HG03280 (cell line): Measurements from ENCODE around the gene GSTM4.
"Not testable (repeated sequence)": the region's sequence is repeated elsewhere in the genome, so short reads cannot be mapped to it uniquely, and the experiment has no call there.

Experiments used
- ATAC-seq: cut with Tn5 transposase; IDR thresholded peaks from one replicate; pipeline ENCODE4 v1.9.1; 2021; ENCODE audit warnings: mild to moderate bottlenecking, moderate library complexity; ENCODE audit not compliant: unreplicated experiment

Gene GSTM4

DNA sequence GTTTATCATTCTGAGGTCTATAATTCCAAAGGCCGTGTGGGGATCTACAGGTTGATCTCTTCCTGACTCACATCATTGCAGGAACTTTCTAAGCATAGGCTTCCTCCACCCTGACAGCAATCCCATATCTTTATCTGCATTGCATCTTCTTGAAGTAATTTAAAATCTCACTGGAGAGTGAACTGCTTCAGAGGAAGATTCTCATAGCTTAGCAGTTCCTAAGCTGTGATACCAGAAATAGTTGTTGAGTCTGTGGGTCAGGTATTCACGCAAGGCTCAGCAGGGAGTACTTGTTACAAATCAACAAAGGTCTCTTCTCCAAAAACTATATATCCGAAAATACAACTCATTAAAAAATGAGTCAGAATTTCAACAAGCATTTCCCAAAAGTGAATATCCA lies 39.2 kb downstream of the GSTM4 start:
- not testable (repeated sequence) for ATAC-seq

DNA sequence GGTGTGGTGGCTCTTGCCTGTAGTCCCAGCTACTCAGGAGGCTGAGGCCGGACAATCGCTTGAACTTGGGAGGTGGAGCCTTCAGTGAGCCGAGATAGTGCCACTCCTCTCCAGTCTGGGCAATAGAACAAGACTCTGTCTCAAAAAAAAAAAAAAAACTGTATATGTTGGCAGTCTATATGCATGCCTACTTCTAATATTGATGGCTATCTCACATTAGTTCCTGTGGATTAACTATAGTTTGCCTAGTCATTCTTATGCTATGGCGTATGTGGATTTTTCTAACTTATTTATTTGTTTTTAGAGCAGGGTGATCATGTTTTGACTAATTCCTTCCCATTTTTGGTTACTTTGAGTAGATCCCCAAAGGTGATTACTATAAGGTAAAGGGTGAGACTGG lies 41.2 kb downstream of the GSTM4 start:
- ATAC-seq = no peak

DNA sequence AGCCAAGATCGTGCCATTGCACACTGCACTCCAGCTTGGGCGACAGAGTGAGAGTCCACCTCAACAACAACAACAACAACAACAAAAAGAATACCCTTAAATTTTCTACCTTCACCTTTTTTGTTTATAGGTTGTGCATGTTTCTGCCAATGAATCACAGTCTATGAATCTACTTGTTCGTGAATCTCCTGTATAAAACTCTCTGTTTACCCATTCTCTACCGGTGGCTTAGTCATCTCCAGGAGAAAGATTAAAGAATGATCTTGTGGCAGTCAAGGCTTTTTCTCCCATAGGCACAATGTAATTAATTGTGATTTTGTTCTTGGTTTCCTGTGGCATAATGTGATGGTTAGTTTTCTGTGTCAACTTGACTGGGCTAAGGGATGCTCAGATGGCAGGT lies 42.0 kb downstream of the GSTM4 start:
- ATAC-seq = not testable (repeated sequence)

DNA sequence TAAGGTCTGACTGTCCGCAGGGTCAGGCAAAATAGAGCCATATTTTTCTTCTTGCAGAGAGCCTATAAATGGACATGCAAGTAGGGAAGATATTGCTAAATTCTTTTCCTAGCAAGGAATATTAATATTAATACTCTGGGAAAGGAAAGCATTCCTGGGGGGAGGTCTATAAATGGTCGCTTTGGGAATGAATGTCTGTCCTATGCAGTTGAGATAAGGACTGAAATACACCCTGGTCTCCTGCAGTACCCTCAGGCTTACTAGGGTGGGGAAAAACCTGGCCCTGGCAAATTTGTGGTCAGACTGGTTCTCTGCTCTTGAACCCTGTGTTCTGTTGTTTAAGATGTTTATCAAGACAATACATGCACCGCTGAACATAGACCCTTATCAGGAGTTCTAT lies 47.0 kb downstream of the GSTM4 start:
- ATAC-seq = not testable (repeated sequence)

DNA sequence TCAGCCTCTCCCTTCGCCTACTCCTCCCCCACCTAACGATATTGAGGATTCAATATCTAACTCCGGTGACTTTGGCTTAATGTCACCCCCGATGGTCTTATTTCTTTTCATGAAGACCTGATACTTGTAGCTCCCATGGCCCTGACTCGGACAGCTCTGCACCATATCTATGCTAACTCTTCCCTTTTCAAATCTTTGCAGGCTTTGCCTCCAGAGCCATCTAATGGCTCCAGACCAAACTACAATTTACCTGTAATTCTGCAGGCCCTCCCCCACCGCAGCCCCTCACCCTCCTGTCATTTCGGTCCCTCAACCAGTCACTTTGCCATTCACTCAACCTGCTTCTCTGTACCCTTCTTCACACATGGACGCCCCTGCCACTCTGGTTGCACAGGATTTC lies 48.3 kb downstream of the GSTM4 start:
- no peak for ATAC-seq

DNA sequence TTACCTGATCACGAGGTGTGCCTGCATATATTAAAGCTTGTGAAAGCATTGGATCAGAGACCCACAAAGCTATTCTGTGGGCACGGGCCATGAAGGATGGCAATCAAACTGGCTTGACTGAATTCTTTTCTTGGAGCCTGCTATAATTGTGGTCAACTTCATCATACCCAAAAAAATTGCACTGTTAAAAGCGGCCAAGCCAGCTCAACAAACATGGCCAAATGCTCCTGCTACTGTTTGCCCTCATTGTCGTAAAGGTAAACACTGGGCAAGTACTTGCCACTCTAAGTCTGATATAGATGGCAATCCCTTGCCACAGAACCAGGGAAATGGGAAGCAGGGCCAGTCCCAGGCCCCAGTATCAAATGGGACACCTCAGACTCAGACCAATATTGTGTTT lies 49.5 kb downstream of the GSTM4 start:
- ATAC-seq = no peak

DNA sequence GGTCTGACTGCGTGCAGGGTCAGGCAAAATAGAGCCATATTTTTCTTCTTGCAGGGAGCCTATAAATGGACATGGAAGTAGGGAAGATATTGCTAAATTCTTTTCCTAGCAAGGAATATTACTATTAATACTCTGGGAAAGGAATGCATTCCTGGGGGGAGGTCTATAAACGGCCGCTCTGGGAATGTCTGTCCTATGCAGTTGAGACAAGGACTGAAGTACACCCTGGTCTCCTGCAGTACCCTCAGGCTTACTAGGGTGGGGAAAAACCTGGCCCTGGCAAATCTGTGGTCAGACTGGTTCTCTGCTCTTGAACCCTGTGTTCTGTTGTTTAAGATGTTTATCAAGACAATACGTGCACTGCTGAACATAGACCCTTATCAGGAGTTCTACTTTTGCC lies 53.0 kb downstream of the GSTM4 start:
- not testable (repeated sequence) for ATAC-seq

DNA sequence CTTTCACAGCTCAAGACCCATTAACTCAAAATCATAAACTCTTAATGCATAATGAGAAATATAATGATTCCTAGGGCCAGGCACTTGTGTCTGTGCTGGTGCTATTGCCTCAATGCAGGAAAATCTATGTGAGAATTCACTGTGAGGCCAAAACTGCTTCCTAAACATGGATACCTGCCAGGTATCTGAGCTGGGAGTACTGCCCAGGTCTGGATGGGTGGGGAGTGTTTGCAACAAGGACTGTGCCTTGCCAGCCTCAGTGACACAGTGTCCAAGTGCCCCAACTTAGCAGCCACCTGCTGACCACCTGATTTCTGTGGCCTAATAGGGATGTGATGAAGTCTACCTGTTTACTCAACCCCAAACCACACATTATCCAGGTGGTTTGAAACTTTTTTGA lies 53.9 kb downstream of the GSTM4 start:
- not testable (repeated sequence) for ATAC-seq
